D721Med (cell line): Measurements from ENCODE around the gene LRRC56.
"Not testable (repeated sequence)": the region's sequence is repeated elsewhere in the genome, so short reads cannot be mapped to it uniquely, and the experiment has no call there.

Experiments
- DNase-seq: peaks from one replicate; pipeline ENCODE4 v3.0.0; 2011; ENCODE audit warnings: low spot score; ENCODE audit not compliant: insufficient read length
- FAIRE-seq: peaks from 2 replicates; lab custom pipeline; 2011; peaks lifted over from hg19 to GRCh38; lab: Jason Lieb, UNC
- CTCF ChIP-seq: IDR thresholded peaks from 2 replicates; pipeline ENCODE4 v1.5.1; 2012; ENCODE audit warnings: mild to moderate bottlenecking, control low read depth; ENCODE audit not compliant: insufficient read depth; ENCODE audit errors: missing control alignments

Gene LRRC56

DNA sequence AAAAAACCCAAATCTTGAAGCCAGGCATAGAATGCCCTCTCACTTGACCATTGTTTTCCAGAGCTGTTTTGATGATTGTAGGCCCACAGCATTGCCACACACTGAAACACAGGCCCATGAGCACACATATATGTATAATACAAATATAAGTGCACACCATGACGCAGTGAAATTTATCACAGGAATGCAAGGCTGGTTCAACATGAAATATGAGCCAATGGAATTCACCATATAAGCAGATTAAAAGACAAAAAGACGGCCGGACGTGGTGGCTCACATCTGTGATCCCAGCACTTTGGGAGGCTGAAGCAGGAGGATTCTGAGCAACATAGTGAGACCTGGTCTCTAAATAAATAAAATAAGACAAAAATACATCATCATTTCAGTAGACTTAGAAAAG lies 20.9 kb upstream of the LRRC56 start:
- TF ChIP-seq CTCF: no peak
- DNase-seq: no peak
- FAIRE-seq: no peak

DNA sequence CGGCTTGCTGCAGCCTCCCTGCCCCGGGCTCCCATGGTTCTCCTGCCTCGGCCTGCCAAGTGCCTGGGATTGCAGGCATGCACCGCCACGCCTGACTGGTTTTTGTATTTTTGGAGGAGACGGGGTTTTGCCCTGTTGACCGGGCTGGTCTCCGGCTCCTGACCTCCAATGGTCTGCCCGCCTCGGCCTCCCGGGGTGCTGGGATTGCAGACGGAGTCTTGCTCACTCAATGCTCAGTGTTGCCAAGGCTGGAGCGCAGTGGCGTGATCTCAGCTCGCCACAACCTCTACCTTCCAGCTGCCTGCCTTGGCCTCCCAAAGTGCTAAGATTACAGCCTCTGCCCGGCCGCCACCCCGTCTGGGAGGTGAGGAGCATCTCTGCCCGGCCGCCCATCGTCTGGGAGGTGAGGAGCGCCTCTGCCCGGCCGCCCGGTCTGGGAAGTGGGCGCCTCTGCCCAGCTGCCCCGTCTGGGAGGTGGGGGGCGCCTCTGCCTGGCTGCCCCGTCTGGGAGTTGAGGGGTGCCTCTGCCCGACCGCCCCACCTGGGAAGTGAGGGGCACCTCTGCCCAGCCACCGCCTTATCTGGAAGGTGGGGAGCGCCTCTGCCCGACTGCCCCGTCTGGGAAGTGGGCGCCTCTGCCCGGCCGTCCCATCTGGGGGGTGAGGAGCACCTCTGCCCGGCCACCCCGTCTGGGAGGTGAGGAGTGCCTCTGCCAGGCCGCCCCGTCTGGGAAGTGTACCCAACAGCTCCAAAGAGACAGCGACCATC lies 20.2 kb upstream of the LRRC56 start:
- FAIRE-seq, DNase-seq: not testable (repeated sequence)

GRCh38 chr11:518463-519202 lies 18.7 kb upstream of the LRRC56 start:
- TF ChIP-seq CTCF: peak; percentile 64
- DNase-seq (no peak), FAIRE-seq (no peak)

DNA sequence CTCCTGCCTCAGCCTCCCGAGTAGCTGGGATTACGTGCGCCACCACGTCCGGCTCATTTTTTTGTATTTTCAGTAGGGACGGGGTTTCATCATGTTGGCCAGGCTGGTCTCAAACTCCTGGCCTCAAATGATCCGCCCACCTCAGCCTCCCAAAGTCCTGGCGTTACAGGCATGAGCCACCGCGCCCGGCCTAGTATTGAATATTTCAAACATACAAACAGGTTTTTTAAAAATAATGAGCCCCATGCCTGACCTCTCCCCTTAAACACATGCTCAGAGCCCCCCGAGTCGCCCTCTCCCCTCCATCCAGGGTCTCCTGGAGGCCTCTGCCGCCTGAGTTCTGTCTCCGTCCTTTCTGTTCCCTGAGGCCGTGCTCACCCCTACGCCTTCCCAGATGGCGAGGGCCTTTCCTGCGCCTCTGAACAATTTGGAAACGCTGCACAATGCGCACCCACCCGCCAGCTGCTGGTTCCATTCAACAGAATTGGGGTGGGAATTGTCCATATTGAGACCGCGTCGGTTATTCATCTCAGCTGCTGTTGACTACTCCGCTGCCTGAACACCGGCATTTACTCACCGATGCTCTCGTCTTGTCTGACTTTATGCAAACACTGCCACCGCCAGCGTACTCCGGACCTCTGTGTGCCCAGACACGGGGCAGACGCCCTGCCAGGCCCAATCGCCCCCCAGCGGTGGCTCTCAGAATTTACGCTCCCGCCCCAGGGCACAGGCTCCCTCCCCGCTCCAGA lies 16.7 kb upstream of the LRRC56 start:
- no peak for TF ChIP-seq CTCF
- FAIRE-seq (no peak), DNase-seq (no peak)

DNA sequence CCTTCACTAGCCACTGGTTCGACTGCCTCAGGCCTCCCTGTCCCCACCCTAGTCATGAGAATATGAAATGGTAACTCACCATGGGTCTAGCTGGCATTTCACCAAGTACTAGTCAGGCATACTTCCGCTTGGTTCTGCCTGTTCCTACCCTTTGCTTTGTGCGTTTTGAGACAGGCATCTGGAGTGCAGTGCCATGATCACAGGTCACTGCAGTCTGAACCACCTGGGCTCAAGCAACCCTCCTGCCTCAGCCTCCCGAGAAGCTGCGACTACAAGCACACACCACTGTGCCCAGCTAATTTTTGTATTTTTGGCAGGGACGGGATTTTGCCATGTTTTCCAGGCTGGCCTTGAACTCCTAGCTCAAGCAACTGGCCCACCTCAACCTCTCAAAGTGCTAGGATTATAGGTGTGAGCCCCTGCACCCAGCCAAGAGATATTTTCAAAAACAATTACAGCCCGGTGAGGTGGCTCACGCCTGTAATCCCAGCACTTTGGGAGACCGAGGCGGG lies 16.1 kb upstream of the LRRC56 start:
- TF ChIP-seq CTCF: no peak
- FAIRE-seq (no peak), DNase-seq (no peak)

DNA sequence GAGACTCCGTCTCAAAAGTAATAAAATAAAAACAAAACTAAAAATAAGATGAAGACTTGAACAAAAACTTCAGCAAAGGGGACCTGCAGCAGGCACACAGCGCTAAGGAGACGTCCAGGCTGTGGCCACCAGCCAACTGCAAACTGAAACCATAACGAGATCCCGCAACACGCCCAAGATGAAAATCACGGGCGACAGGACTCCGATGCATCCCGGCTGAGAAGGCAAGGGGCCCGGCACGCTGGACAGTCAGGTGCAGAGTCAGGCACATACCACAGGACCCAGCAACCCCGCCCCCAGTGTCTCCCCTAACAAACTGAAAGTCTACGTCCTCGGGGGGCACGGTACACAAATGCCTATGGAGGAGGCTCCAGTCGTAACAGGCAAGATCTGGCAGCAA lies 11.1 kb upstream of the LRRC56 start:
- no peak for FAIRE-seq
- no peak for TF ChIP-seq CTCF
- DNase-seq: no peak

GRCh38 chr11:528166-528814 lies 9.0 kb upstream of the LRRC56 start:
- no peak for FAIRE-seq
- no peak for DNase-seq
- TF ChIP-seq CTCF: no peak
